ENCODE measurements around the gene COX6B1.
A peak's percentile ranks its signal among the peaks of the same experiment; 100 is the strongest.
"Not testable (repeated sequence)": the region's sequence is repeated elsewhere in the genome, so short reads cannot be mapped to it uniquely, and the experiment has no call there.

The COX6B1 gene

DNA sequence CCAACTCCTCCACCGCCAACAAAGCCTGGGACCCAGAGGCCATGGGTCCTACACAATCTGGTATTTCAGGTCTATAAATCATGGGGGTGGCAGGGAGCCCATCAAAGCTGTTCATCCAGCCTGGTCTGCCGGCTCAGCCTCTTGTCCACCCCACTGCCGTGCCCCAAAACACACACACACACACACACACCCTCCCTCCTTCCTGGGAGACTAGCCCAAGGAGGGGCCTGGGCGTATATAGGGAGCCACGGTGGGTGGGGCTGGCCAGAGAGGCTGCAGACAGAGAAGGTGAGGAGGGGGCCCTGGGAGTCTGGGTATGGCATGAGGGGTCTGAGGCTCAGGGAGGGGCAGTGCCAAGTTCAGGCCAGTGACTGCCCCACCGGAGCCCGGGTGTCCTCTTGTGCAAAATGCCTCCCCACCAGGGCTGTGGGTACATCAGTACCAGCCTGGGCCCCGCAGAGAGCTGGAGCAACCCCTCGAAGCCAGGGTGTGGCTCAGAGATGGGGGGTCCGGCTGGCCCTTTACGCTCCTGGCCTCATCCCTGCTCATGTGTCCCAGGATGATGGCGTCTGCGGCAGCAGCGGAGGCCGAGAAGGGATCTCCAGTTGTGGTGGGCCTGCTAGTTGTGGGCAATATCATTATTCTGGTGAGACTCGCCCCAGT lies 18.3 kb downstream of the COX6B1 start, which contains the start of gene UPK1A:
Gene UPK1A (plus strand): TSS at position 267 of the 663 bp plus-strand sequence. CDS start 296 bp downstream, at position 563.
- DNase-seq = no peak

GRCh38 chr19:35669566-35669965 lies 21.4 kb downstream of the COX6B1 start:
- DNase-seq = no peak

- DNase-seq = no peak
Observed at GRCh38 chr19:35669974-35670373, 21.9 kb downstream of the COX6B1 start.

- no peak for DNase-seq
Observed at GRCh38 chr19:35670686-35671085, 22.6 kb downstream of the COX6B1 start.

DNA sequence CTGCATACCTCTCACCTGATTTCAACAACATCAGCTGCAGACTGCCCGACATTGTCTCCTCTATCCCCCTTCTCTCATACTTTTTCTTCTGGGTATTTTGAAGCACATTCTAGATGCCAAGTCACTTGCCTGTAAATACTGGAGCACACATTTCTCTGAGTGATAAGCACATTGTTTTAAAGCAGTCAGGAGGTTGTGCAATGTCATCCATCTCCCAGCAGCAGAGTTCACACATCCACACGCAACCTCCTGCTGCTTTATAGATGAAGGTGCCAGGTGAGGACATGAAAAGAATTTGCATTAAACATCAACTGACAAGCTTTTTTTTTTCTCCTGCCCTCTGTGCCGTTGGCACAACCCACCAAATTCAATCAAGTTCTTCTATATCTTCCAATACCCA lies 23.7 kb downstream of the COX6B1 start:
- peak; percentile 88 for DNase-seq

DNA sequence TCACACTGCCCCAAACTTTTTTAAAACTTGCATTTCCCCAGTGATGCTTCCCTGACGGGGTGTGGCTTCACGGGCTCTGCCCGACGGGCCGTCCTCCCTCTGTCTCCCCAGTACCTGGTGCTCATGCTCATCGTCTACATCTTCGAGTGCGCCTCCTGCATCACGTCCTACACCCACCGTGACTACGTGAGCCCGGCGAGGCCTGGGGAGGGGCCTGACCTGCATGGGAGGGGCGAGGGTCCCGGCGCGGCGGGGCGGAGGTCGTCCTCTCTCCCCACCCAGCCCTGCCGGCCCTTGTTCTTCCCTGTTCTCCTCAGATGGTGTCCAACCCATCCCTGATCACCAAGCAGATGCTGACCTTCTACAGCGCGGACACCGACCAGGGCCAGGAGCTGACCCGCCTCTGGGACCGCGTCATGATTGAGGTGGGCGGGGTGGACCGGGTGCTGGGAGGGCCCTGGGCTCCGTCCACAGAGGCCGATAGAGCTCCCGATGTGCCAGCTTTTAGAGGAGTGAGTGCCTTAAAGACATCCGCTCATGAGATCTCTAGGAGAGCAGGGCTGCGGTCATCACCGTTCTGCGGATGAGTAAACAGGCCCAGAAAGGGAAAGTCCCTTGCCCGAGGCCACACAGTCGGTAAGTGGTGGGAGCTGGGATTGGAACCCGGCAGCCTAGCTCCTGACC lies 25.1 kb downstream of the COX6B1 start:
- peak; percentile 85 for DNase-seq

DNA sequence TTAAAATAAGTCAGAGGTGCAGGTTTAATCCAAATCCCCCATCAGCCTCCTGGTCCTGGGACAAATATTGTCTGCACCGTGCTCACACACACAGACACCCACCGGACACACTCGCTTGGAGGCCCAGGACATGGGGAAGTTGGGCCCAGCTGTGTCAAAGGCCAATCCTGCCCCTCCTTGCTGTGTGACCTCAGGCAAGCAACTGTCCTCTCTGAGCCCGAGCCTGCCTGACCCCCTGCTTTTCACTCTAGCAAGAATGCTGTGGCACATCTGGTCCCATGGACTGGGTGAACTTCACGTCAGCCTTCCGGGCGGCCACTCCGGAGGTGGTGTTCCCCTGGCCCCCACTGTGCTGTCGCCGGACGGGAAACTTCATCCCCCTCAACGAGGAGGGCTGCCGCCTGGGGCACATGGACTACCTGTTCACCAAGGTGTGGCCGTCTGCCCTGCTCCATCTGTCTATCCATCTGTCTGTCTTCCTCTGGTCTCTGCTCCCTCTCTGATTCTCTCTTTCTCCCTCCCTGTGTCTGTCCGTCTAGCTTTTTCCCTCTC lies 27.5 kb downstream of the COX6B1 start:
- DNase-seq = no peak

DNA sequence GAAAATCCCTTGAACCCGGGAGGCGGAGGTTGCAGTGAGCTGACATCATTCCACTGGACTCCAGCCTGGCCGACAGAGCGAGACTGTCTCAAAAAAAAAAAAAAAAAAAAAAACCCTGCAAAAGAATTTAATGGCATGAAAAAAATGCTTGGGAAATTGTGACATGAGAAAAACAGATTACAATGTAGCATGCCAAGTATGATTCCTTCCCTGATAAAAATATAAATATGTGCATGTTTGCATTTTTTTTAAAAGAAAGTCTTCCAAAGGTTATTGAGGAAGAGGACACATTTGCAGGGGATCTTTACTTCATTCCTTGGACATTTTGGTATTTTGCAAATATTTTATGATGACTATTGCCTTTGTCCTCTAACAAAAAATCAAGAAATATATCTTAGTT lies 41.7 kb downstream of the COX6B1 start:
- no peak for DNase-seq

DNA sequence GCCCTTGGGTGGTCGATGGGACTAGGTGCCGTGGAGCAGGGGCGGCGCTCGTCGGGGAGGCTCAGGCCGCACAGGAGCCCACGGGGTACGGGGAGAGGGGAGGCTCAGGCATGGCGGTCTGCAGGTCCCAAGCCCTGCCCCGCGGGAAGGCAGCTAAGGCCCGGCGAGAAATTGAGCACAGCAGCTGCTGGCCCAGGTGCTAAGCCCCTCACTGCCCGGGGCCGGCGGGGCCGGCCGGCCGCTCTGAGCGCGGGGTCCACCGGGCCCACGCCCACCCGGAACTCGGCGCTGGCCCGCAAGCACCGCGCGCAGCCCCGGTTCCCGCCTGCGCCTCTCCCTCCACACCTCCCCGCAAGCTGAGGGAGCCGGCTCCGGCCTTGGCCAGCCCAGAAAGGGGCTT lies 43.0 kb downstream of the COX6B1 start:
- DNase-seq = not testable (repeated sequence)

GRCh38 chr19:35692010-35692409 lies 43.9 kb downstream of the COX6B1 start:
- no peak for DNase-seq

- no peak for DNase-seq
Observed at GRCh38 chr19:35693422-35693821, 45.3 kb downstream of the COX6B1 start.

DNA sequence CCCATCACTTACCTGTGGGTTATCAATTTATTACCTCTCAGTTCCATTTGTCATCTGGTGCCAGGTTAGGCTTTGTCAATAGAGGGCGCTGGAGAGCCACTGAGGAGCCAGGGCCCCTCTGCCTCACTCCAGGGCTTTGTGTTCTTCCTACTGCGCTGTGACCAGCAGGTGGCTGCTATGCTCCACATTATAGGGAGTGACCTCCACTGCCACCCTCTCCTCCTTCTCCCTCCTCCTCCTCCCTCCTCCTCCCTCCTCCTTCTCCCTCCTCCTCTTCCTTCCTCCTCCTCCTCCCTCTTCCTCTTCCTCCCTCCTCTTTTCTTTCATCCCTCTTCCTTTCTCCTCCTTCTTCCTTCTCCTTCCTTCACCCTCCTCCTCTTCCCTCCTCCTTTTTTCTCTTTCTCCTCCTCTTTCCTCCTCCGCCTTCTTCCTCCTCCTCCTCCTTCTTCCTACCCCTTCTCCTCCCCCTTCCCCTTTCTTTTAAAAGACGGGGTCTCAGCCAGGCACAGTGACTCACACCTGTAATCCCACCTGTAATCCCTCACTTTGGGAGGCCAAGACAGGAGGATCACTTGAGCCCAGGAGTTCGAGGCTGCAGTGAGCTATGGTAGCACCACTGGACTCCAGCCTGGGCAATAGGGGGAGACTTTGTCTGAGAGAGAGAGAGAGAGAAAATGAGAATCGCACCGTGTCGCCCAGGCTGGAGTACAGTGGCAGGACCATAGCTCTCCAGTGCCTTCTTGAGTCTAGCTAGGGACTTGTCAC lies 45.9 kb downstream of the COX6B1 start:
- peak; percentile 89 for DNase-seq

DNA sequence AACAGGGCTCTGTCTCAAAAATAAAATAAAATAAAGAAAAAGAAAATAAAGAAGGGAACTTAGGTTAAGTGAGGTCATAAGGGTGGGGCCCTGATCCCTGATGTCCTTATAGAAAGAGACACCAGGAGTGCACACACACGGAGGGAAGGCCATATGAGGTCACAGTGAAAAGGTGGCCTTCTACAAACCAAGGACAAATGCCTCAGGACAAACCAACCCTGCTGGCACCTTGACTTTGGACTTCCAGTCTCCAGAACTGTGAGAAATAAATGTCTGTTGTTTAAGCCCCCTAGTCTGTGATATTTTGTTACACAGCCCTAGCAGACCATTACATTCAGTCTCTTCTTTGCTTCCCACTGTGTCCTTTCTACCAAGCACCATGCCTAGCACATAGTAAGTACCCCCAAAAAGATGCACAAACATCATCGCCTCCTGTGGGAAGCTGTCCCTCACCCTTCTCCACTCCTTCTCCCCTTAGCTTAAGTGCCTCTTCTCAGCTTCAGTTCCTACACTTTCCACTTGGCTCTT lies 47.8 kb downstream of the COX6B1 start:
- no peak for DNase-seq

DNA sequence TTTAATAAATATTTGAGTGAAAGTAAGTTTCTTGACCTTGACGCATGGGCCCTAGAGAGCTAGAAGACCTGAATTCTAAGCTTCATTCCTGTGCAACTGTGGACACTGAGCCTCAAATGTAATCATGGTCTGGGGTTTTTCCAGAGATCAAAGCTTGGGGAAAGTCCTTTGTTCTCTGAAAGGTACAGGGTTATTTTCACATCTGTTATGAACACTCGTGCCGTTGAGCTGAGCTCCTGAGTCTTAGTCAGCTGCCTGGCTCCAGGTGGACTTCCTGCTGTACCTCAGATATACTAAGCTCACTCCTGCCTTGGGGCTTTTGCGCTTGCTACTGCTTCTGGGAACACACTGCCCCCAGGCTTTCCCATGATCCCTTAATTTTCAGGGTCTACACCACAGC lies 48.7 kb downstream of the COX6B1 start:
- DNase-seq = no peak

GRCh38 chr19:35702223-35703012 lies 54.3 kb downstream of the COX6B1 start:
- peak; percentile 98 for DNase-seq

DNA sequence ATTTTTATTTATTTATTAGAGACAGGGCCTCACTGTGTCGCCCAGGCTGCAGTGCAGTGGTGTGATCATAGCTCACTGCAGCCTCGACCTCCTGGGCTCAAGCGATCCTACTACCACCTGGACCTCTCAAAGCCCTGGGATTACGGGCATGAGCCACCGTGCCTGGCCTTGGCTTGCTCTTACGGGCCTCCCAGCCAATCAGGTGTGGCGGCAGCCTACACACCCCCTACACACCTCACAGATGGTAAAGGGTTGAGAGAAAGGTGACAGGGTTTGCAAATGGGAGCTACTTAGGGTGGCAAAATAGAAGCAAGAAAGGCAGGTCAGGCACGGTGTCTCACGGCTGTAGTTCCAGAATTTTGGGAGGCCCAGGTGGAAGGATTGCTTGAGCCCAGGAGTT lies 55.2 kb downstream of the COX6B1 start:
- no peak for DNase-seq

DNA sequence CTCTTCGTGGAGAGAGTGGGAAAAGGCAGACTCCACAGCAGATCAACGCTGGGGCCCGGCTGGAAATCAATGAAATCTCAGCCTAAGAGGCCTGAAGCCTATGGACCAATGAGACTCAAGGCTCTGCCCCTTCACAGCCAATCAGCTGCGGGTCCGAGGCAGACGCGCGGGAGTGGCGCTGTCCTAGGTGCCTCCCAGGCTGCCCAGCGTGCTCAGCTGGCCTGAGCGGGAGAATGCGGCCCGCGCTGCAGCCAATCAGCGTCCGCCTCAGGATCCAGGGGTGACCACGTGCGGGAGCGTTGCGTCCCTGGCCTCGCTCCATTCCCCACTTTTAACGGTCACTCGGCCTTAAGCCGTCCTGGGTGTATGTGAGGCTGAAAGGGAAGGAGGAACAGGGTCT lies 56.1 kb downstream of the COX6B1 start, which contains the start of gene ZBTB32:
Gene ZBTB32 (plus strand): TSS at position 341 of the 400 bp plus-strand sequence. CDS start 10,069 bp downstream, outside the sequence.
- no peak for DNase-seq

All from NCI-H146 (cell line).